SK-N-MC (cell line): ENCODE measurements around the gene CCT3.

Experiments used
- EZH2 ChIP-seq: fragments of 200-600 bp; sonication (generic); IDR thresholded peaks from one replicate; pipeline ENCODE4 v1.6.1; 2017; ENCODE audit warnings: antibody characterized with exemption
- FOXP2 ChIP-seq: optimal IDR thresholded peaks from 2 replicates; pipeline ENCODE3; 2011; ENCODE audit warnings: mild to moderate bottlenecking, moderate library complexity; ENCODE audit not compliant: insufficient read depth; ENCODE audit errors: extremely low read length, control extremely low read depth
- POLR2AphosphoS5 ChIP-seq: IDR thresholded peaks from 2 replicates; pipeline ENCODE4 v1.6.1; 2012; ENCODE audit warnings: mild to moderate bottlenecking, low read depth, low read length, borderline replicate concordance

DNA sequence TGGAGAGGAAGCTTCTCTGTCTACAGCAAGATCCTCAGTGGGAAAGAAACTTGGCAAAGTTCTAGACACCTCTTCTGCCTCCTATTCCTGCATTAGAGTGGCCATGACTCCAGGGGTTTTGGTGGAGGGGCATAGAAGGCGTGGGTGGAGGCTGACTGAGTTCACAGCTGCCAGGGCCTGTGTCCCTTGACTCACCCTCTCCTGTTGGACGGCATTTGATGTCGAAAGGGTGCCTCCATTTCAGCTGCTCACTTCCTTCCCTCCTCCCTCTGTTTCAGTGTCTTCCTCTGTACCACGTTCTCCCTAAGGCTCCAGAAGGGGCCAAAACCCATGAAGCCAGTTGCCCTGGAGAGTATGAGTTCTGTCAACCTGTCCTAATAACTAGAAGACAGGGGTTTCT is 53.3 kb downstream of the CCT3 start:
- TF ChIP-seq POLR2AphosphoS5 (no peak), EZH2 (no peak), FOXP2 (no peak)
